IMR-90 (cell line): ENCODE data around the gene ATP2C2. TPM values are rescaled to one million over a fixed set of nuclear protein-coding genes. Genes with fewer than 3 reads are reported as not detected.

Source experiments
- ATAC-seq: fragments of 200-7000 bp; cut with Tn5 transposase; 2 replicates; pipeline ENCODE4 v1.9.1; 2020; ENCODE audit warnings: low read depth, mild to moderate bottlenecking, moderate library complexity
- BruUV-seq: library from RNA; stranded (reverse); fragments of 400-500 nt; replicated peaks from 2 replicates; lab custom pipeline; 2021; lab: Mats Ljungman, UMichigan
- CTCF ChIA-PET: fragments of 300-600 bp; formaldehyde crosslinking; extraction: SDS; loops from one replicate; lab custom pipeline; 2021; ENCODE audit warnings: antibody characterized with exemption; lab: Yijun Ruan, JAX
- POLR2A ChIA-PET: fragments of 300-600 bp; sonication (Branson Sonifier 250); formaldehyde crosslinking; loops from one replicate; lab custom pipeline; 2022; ENCODE audit warnings: antibody characterized with exemption; ENCODE audit not compliant: unreplicated experiment; lab: Charles Lee
- DNase-seq: peaks from one replicate; pipeline ENCODE4 v3.0.0; 2013
- H2AFZ ChIP-seq: replicated peaks from 2 replicates; pipeline ENCODE3; 2013; ENCODE audit warnings: low read length, mild to moderate bottlenecking; ENCODE audit not compliant: poor library complexity
- H2AK5ac ChIP-seq: 2 replicates; pipeline ENCODE4 v1.6.1; 2013; ENCODE audit warnings: low read depth, low read length, inconsistent platforms
- H2AK9ac ChIP-seq: replicated peaks from 2 replicates; pipeline ENCODE3; 2013; ENCODE audit warnings: mild to moderate bottlenecking, low read depth, low read length, moderate library complexity; ENCODE audit not compliant: poor library complexity
- H2BK120ac ChIP-seq: 2 replicates; pipeline ENCODE4 v1.6.1; 2013; ENCODE audit warnings: low read depth, low read length, inconsistent platforms
- H2BK15ac ChIP-seq: 3 replicates; pipeline ENCODE4 v1.6.1; 2013; ENCODE audit warnings: low read depth, low read length, inconsistent platforms
- H2BK20ac ChIP-seq: 2 replicates; pipeline ENCODE4 v1.6.1; 2013; ENCODE audit warnings: low read depth, mild to moderate bottlenecking, inconsistent platforms, low read length, moderate library complexity
- H2BK5ac ChIP-seq: 2 replicates; pipeline ENCODE4 v1.6.1; 2013; ENCODE audit warnings: mild to moderate bottlenecking, low read depth, low read length, inconsistent platforms; ENCODE audit not compliant: poor library complexity, severe bottlenecking
- H3K14ac ChIP-seq: replicated peaks from 2 replicates; pipeline ENCODE4 v1.6.1; 2013; ENCODE audit warnings: low read depth, low read length, inconsistent platforms
- H3K18ac ChIP-seq: 2 replicates; pipeline ENCODE4 v1.6.1; 2013; ENCODE audit warnings: low read depth, low read length, control low read depth
- H3K23ac ChIP-seq: 2 replicates; pipeline ENCODE4 v1.6.1; 2013; ENCODE audit warnings: low read depth, low read length, inconsistent platforms
- H3K27ac ChIP-seq: 2 replicates; pipeline ENCODE4 v1.5.1; 2013; ENCODE audit warnings: mild to moderate bottlenecking, control low read depth, low read length; ENCODE audit not compliant: insufficient read depth
- H3K27me3 ChIP-seq: 2 replicates; pipeline ENCODE4 v1.6.1; 2013; ENCODE audit warnings: low read length; ENCODE audit not compliant: control insufficient read depth, insufficient read depth
- H3K36me3 ChIP-seq: 2 replicates; pipeline ENCODE4 v1.6.1; 2013; ENCODE audit warnings: low read length, mixed read lengths; ENCODE audit not compliant: control insufficient read depth, insufficient read depth
- H3K4ac ChIP-seq: 2 replicates; pipeline ENCODE4 v1.6.1; 2013; ENCODE audit warnings: low read depth, low read length, inconsistent platforms
- H3K4me1 ChIP-seq: 2 replicates; pipeline ENCODE4 v1.6.1; 2013; ENCODE audit warnings: low read length, mixed read lengths; ENCODE audit not compliant: control insufficient read depth, insufficient read depth
- H3K4me2 ChIP-seq: 2 replicates; pipeline ENCODE4 v1.6.1; 2013; ENCODE audit warnings: low read depth, mild to moderate bottlenecking, control low read depth, low read length, moderate library complexity
- H3K4me3 ChIP-seq: 2 replicates; pipeline ENCODE4 v1.5.1; 2013; ENCODE audit warnings: low read depth, mild to moderate bottlenecking, control low read depth, low read length, moderate library complexity; ENCODE audit not compliant: insufficient read depth
- H3K56ac ChIP-seq: 2 replicates; pipeline ENCODE4 v1.6.1; 2013; ENCODE audit warnings: low read length, inconsistent platforms; ENCODE audit not compliant: insufficient read depth; ENCODE audit errors: extremely low read depth
- H3K79me1 ChIP-seq, 2 experiments: 2 replicates each; pipeline ENCODE4 v1.6.1; 2013; ENCODE audit warnings: low read length in 2 of 2, inconsistent platforms in 1 of 2, low read depth in 1 of 2
- H3K9ac ChIP-seq: 2 replicates; pipeline ENCODE4 v1.6.1; 2013; ENCODE audit warnings: low read depth, low read length, control low read depth
- H3K9me1 ChIP-seq: 2 replicates; pipeline ENCODE4 v1.6.1; 2013; ENCODE audit warnings: low read length, inconsistent platforms; ENCODE audit not compliant: insufficient read depth
- H3K9me3 ChIP-seq: 2 replicates; pipeline ENCODE4 v1.6.1; 2013; ENCODE audit warnings: low read length; ENCODE audit not compliant: control insufficient read depth, insufficient read depth
- H4K20me1 ChIP-seq: 2 replicates; pipeline ENCODE4 v1.6.1; 2013; ENCODE audit warnings: low read length, inconsistent platforms; ENCODE audit not compliant: insufficient read depth
- H4K5ac ChIP-seq: 2 replicates; pipeline ENCODE4 v1.6.1; 2013; ENCODE audit warnings: mild to moderate bottlenecking, low read depth, low read length, control low read depth
- H4K8ac ChIP-seq, 2 experiments: 2 replicates each; pipeline ENCODE4 v1.6.1; 2013; ENCODE audit warnings: low read depth in 2 of 2, low read length in 2 of 2, control low read depth in 1 of 2, inconsistent platforms in 1 of 2
- H4K91ac ChIP-seq: 2 replicates; pipeline ENCODE4 v1.6.1; 2013; ENCODE audit warnings: low read depth, low read length, inconsistent platforms; ENCODE audit not compliant: insufficient read depth
- BHLHE40 ChIP-seq: fragments of 150-350 bp; IDR thresholded peaks from 2 replicates; pipeline ENCODE4 v1.6.1; 2016; ENCODE audit warnings: mild to moderate bottlenecking, low read depth, low read length
- CEBPB ChIP-seq: IDR thresholded peaks from 2 replicates; pipeline ENCODE4 v1.6.1; 2012; ENCODE audit warnings: low read depth, low read length, improper control_type of control experiment
- CHD1 ChIP-seq: IDR thresholded peaks from 2 replicates; pipeline ENCODE4 v1.6.1; 2012; ENCODE audit warnings: low read depth, low read length, improper control_type of control experiment
- NFE2L2 ChIP-seq: fragments of 150-350 bp; IDR thresholded peaks from 2 replicates; pipeline ENCODE4 v1.6.1; 2016; ENCODE audit warnings: low read depth, mild to moderate bottlenecking, low read length
- WGBS, 2 experiments: methylation state at CpG; one replicate each; pipeline versions ENCODE4 v1.1.5 to v1.1.7; 2013; ENCODE audit warnings: missing lambda C conversion rate in 2 of 2; ENCODE audit not compliant: insufficient read length in 1 of 2; ENCODE audit errors: extremely low coverage in 2 of 2; 5-methylcytosine and 5-hydroxymethylcytosine counted together
- dilution Hi-C: fragments of 300-500 bp; cut with HindIII; formaldehyde crosslinking; loops from one replicate; pipeline ENCODE4 v1.14.3; 2018; ENCODE audit warnings: low sequenced_read_pairs; ENCODE audit not compliant: unreplicated experiment
- in situ Hi-C: fragments of 300-500 bp; cut with MboI; formaldehyde crosslinking; loops from 3 replicates; pipeline ENCODE4 v1.14.3; 2019; ENCODE audit warnings: low sequenced_read_pairs, inconsistent platforms, mixed read lengths
- intact Hi-C: fragments of 100-400 bp; cut with micrococcal nuclease; formaldehyde crosslinking; loops from 2 replicates; pipeline ENCODE4 v1.10.0; 2022
- polyA plus RNA-seq, 3 experiments: library from polyadenylated mRNA; depleted of rRNA; stranded (reverse); fragments of >200 nt; gene quantifications; 2 replicates each; pipeline ENCODE4 v1.2.3, GENCODE V29; 2012; ENCODE audit warnings: low replicate concordance in 1 of 3
- total RNA-seq: library from RNA; depleted of rRNA; stranded (reverse); fragments of >200 nt; gene quantifications from 2 replicates; pipeline ENCODE4 v1.2.3, GENCODE V29; 2012

Gene ATP2C2
- total and polyA plus RNA-seq, 2 of the 4 experiments (the other 2 are of a cell fraction), result not detected

GRCh38 chr16:84354306-84354705 is 14.0 kb upstream of the ATP2C2 start:
- TF ChIP-seq BHLHE40 (no peak), NFE2L2 (no peak), CHD1 (no peak), CEBPB (peak; percentile 31; the same call in 1 of the 2 replicates)

More at GRCh38 chr16:84354306-84354705, 14.0 kb upstream of the ATP2C2 start:
- no peak overlapping the region for H3K56ac ChIP-seq
- H4K91ac ChIP-seq, result no peak overlapping the region
- H2BK15ac ChIP-seq, result no peak overlapping the region
- H3K4ac ChIP-seq, result no peak overlapping the region
- H3K27ac ChIP-seq, result no peak overlapping the region
- in situ Hi-C loops (no loop called here), dilution Hi-C loops (no loop called here), intact Hi-C loops (no loop called here)
- H2AK5ac ChIP-seq, result no peak overlapping the region
- H3K36me3 ChIP-seq, result no peaks in the 10 kb centered on the region
- peaks cover 3% of the 10 kb centered on the region; the same call in 1 of the 2 replicates for H3K4me1 ChIP-seq
- H2AK9ac ChIP-seq, result no peak overlapping the region
- no peak overlapping the region for H2BK20ac ChIP-seq
- no peak overlapping the region for H2BK120ac ChIP-seq
- no peak overlapping the region for H3K4me3 ChIP-seq
- H2BK5ac ChIP-seq, result no peak overlapping the region
- H3K23ac ChIP-seq, result no peak overlapping the region
- peaks cover 57% of the 10 kb centered on the region for H3K27me3 ChIP-seq
- CTCF ChIA-PET, result no interaction called here
- H4K5ac ChIP-seq, result no peak overlapping the region
- no peaks in the 10 kb centered on the region for H3K9me1 ChIP-seq
- ATAC-seq (no peak), DNase-seq (no peak)
- no peaks in the 10 kb centered on the region; the same call in 1 of the 2 replicates for H3K9me3 ChIP-seq
- no peak overlapping the region for H3K14ac ChIP-seq
- no peaks in the 10 kb centered on the region for H3K79me1 ChIP-seq
- WGBS, 2 experiments, result 82% methylated on average over 5 of the region's 6 CpGs; no CpG with 5 or more reads in 1 of the 2 experiments
- H2AFZ ChIP-seq, result no peak overlapping the region
- no peak overlapping the region for H3K9ac ChIP-seq
- no TSS peak for BruUV-seq
- POLR2A ChIA-PET, result no interaction called here
- no peak overlapping the region for H3K18ac ChIP-seq
- H4K8ac ChIP-seq, result no peak overlapping the region
- no peak overlapping the region for H3K4me2 ChIP-seq
- H4K20me1 ChIP-seq, result no peaks in the 10 kb centered on the region
